Small intestine (tissue), 7 donors: ENCODE results near the gene NEK6. TPM values are rescaled to one million over a fixed set of nuclear protein-coding genes. Genes with fewer than 3 reads are reported as not detected.

Experiments used
- DNase-seq, 2 donors: peaks; one replicate each; pipeline versions ENCODE4 v3.0.0 to v3.0.0-alpha.2; 2013
- FAIRE-seq: peaks from 2 replicates; lab custom pipeline; 2012; peaks lifted over from hg19 to GRCh38; lab: Jason Lieb, UNC
- H3K27ac ChIP-seq, 3 donors: one replicate each; pipeline ENCODE4 v1.5.1; 2013; ENCODE audit warnings: low read length in 2 of 3, mild to moderate bottlenecking in 2 of 3, control low read depth in 1 of 3, inconsistent platforms in 1 of 3, low read depth in 1 of 3, moderate library complexity in 1 of 3
- H3K27me3 ChIP-seq, 3 donors: one replicate each; pipeline ENCODE4 v1.6.1; 2013; ENCODE audit warnings: low read length in 3 of 3, inconsistent platforms in 1 of 3; ENCODE audit not compliant: control insufficient read depth in 3 of 3, insufficient read depth in 3 of 3
- H3K36me3 ChIP-seq, 3 donors: one replicate each; pipeline ENCODE4 v1.6.1; 2013; ENCODE audit warnings: low read length in 3 of 3, inconsistent platforms in 1 of 3, low read depth in 1 of 3, mild to moderate bottlenecking in 1 of 3, moderate library complexity in 1 of 3; ENCODE audit not compliant: control insufficient read depth in 3 of 3, insufficient read depth in 2 of 3
- H3K4me1 ChIP-seq, 3 donors: one replicate each; pipeline ENCODE4 v1.6.1; 2013; ENCODE audit warnings: low read length in 2 of 3, inconsistent platforms in 1 of 3, low read depth in 1 of 3, mild to moderate bottlenecking in 1 of 3, moderate library complexity in 1 of 3; ENCODE audit not compliant: control insufficient read depth in 3 of 3, insufficient read depth in 2 of 3
- H3K4me3 ChIP-seq, 3 donors: one replicate each; pipeline ENCODE4 v1.5.1; 2013; ENCODE audit warnings: low read length in 3 of 3, control low read depth in 1 of 3, inconsistent platforms in 1 of 3, low read depth in 1 of 3, mild to moderate bottlenecking in 1 of 3, moderate library complexity in 1 of 3
- H3K9me3 ChIP-seq, 2 donors: one replicate each; pipeline ENCODE4 v1.6.1; 2013; ENCODE audit warnings: low read depth in 1 of 2, low read length in 1 of 2; ENCODE audit not compliant: control insufficient read depth in 2 of 2, insufficient read depth in 1 of 2
- WGBS, 3 donors: extraction: QIAGEN DNeasy Blood & Tissue Kit; methylation state at CpG; one replicate each; pipeline ENCODE4 v1.1.7; 2013; 5-methylcytosine and 5-hydroxymethylcytosine counted together
- polyA plus RNA-seq, 4 donors: library from polyadenylated mRNA; stranded (reverse) in 3 of 4; unstranded in 1 of 4; fragments of 200-250 nt in 3 of 4; fragments of 120-200 nt in 1 of 4; gene quantifications; one replicate each; pipeline versions ENCODE4 v1.2.1 to v1.2.3, GENCODE V29; 2013
- donor health status: healthy with polysubstance abuse.
- donor health status: control.
- donor health status: control.
- donor health status: Bipolar disorder and iron deficiency.
- donor health status: healthy.

NEK6 gene
- polyA plus RNA-seq, 4 donors: 9.7 to 31.2 (median 23.6) TPM

- FAIRE-seq (no peak), DNase-seq (no peak)
- H3K27ac ChIP-seq: no peak overlapping the region
- H3K27me3 ChIP-seq: no peaks in the 10 kb centered on the region
- WGBS, 3 donors: 55 to 65% (median 65%) methylated on average over 10 of the region's 10 CpGs
- H3K9me3 ChIP-seq: no peaks in the 10 kb centered on the region
- H3K36me3 ChIP-seq: no peaks in the 10 kb centered on the region
- no peak overlapping the region for H3K4me3 ChIP-seq
- peaks cover 0 to 4% (median 4%) of the 10 kb centered on the region in 3 donors for H3K4me1 ChIP-seq
Observed at GRCh38 chr9:124254261-124254682, 3.5 kb upstream of the NEK6 start.

GRCh38 chr9:124255222-124255621, 2.5 kb upstream of the NEK6 start:
- Histone ChIP-seq H3K27me3 (no peaks in the 10 kb centered on the region), H3K36me3 (no peaks in the 10 kb centered on the region), H3K27ac (no peak overlapping the region), H3K4me1 (peaks cover 0 to 13% (median 7%) of the 10 kb centered on the region in 3 donors), H3K9me3 (no peaks in the 10 kb centered on the region), H3K4me3 (no peak overlapping the region)
- no peak for FAIRE-seq
- no peak for DNase-seq
- 85 to 91% (median 89%) methylated on average over 3 of the region's 3 CpGs for WGBS, 3 donors

- FAIRE-seq (no peak), DNase-seq (no peak)
- 49 to 67% (median 60%) methylated on average over 11 of the region's 11 CpGs for WGBS, 3 donors
- peaks cover 0 to 2% (median 0%) of the 10 kb centered on the region in 3 donors for H3K36me3 ChIP-seq
- H3K9me3 ChIP-seq: no peaks in the 10 kb centered on the region
- no peak overlapping the region for H3K27ac ChIP-seq
- peaks cover 3 to 25% (median 14%) of the 10 kb centered on the region in 3 donors for H3K4me1 ChIP-seq
- H3K27me3 ChIP-seq: no peaks in the 10 kb centered on the region
- no peak overlapping the region for H3K4me3 ChIP-seq
Observed at GRCh38 chr9:124256517-124257069, 1.2 kb upstream of the NEK6 start.

- WGBS, 3 donors: 34 to 43% (median 42%) methylated on average over 24 to 31 of the region's 31 CpGs
- Histone ChIP-seq H3K9me3 (no peaks in the 10 kb centered on the region), H3K4me3 (peak overlapping the region; percentile 43 to 95 (median 94)), H3K27me3 (no peaks in the 10 kb centered on the region), H3K27ac (peak overlapping the region in 1 of 3 donors; percentile 50), H3K36me3 (peaks cover 0 to 2% (median 0%) of the 10 kb centered on the region in 3 donors), H3K4me1 (peaks cover 3 to 30% (median 14%) of the 10 kb centered on the region in 3 donors)
- FAIRE-seq: no peak
- peak in 1 of 2 donors; percentile 36 for DNase-seq
Observed at GRCh38 chr9:124257070-124257843, 492 bp upstream of the NEK6 start.

GRCh38 chr9:124258607-124259157, 933 bp downstream of the NEK6 start:
- peak overlapping the region; percentile 88 to 97 (median 90) for H3K27ac ChIP-seq
- no peaks in the 10 kb centered on the region for H3K27me3 ChIP-seq
- WGBS, 3 donors: 7 to 15% (median 10%) methylated on average over 12 to 17 of the region's 17 CpGs
- H3K4me1 ChIP-seq: peaks cover 3 to 38% (median 21%) of the 10 kb centered on the region in 3 donors
- H3K9me3 ChIP-seq: no peaks in the 10 kb centered on the region
- DNase-seq (peak; percentile 59 to 68), FAIRE-seq (no peak)
- peak overlapping the region; percentile 90 to 95 (median 94) for H3K4me3 ChIP-seq
- peaks cover 0 to 9% (median 0%) of the 10 kb centered on the region in 3 donors for H3K36me3 ChIP-seq

- DNase-seq (peak; percentile 77 to 81), FAIRE-seq (no peak)
- Histone ChIP-seq H3K27me3 (no peaks in the 10 kb centered on the region), H3K4me1 (peaks cover 3 to 44% (median 25%) of the 10 kb centered on the region in 3 donors), H3K27ac (peak overlapping the region; percentile 88 to 97 (median 90)), H3K9me3 (no peaks in the 10 kb centered on the region), H3K36me3 (peaks cover 0 to 13% (median 0%) of the 10 kb centered on the region in 3 donors), H3K4me3 (peak overlapping the region; percentile 20 to 94 (median 90))
- WGBS, 3 donors: 9 to 19% (median 18%) methylated on average over 19 of the region's 19 CpGs
Observed at GRCh38 chr9:124259158-124259808, 1.5 kb downstream of the NEK6 start.

GRCh38 chr9:124260769-124261603, 3.2 kb downstream of the NEK6 start:
- peaks cover 3 to 47% (median 27%) of the 10 kb centered on the region in 3 donors for H3K4me1 ChIP-seq
- H3K36me3 ChIP-seq: peaks cover 0 to 19% (median 0%) of the 10 kb centered on the region in 3 donors
- DNase-seq: peak in 1 of 2 donors; percentile 76
- H3K27ac ChIP-seq: peak overlapping the region; percentile 21 to 67 (median 28)
- WGBS, 3 donors: 50 to 57% (median 54%) methylated on average over 15 of the region's 15 CpGs
- no peak for FAIRE-seq
- H3K4me3 ChIP-seq: no peak overlapping the region
- H3K9me3 ChIP-seq: no peaks in the 10 kb centered on the region
- no peaks in the 10 kb centered on the region for H3K27me3 ChIP-seq
